GM19238 (cell line): ENCODE results near the gene MKRN2OS.

ENCODE experiments used
- DNase-seq: peaks from one replicate; pipeline ENCODE4 v3.0.0; 2011; ENCODE audit warnings: low spot score; ENCODE audit not compliant: insufficient read length

The MKRN2OS gene

GRCh38 chr3:12515631-12516030, 29.7 kb downstream of the MKRN2OS start:
- no peak for DNase-seq

DNA sequence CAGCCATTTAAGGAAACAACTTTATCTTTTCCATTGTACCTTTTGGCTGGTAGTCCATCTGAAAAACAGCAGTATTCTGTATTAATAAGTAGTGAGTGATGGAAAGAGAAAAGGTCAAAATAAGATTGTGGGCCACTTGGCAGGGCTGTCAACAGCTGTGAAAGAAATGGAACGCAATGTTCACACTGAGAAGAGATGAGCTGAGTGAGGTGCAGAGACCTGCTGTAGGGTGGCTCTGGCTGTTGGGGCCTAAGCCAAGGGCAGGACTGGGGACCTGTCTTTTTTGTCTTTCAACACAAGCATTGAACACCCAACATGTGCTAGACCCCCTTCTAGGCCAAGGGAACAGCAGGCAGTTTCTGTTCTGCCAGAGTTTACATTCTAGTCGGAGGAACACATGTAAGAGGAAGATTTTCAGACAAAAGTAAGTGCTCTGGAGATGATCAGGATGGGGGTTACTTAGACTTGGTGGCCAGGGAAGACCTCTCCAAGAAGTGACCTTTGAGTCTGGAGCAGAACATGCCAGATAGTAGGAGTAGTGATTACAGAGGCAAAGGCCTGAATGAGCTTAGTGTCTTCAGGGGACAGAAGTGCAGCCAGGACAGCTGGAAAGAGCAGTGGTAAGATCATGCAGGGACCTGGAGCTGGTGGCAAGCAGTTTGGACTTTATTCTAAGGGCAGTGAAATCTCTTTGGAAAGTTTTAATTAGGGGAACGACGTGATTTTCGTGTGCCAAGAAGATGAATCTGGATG, 31.4 kb downstream of the MKRN2OS start:
- DNase-seq = no peak

DNA sequence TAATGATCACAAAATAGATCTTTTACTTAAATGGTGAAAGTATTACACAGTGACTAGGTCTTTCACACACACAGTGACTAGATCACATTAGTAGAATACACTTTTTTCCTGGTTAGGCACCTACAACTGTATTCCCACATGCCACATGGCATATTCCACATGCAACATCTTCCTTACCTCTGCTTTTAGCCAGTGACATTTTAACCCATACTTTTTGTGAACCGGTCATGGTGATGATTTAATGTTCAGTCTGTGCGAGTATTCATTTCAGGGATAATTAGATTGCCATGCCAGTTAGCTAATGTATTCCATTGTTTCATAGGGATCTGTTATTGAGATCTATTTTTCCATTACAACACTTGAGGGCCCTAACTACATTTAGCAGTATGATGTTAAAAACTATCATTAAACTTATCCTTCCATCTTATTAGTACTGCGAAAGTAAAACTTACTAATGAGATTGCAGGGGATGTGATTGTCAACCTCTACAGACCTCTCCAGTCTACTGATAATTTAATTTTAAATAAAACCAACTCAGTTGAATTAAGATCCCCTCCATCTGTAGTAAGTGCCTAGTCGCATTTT, 32.7 kb downstream of the MKRN2OS start:
- DNase-seq = no peak

DNA sequence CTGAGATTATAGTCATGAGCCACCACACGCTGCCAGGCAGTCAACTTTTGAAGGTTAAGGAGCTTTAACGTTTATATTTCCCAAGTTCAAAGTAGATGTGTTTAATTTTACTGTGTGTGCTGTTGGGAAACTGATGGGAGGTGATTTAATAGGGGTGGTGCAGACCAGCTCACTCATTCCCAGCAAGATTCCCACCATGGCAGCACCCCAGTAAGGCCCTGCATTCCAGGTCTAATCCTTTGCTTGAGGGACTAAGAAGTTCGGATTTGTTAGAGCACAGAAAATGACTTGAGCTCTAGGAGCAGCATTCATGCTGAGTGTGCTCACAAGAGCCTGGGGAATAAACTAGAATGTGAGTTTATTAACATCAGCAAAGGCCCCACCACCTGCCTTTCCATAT, 35.8 kb downstream of the MKRN2OS start:
- no peak for DNase-seq

- no peak for DNase-seq
These were observed 37.0 kb downstream of the MKRN2OS start for GRCh38 chr3:12508291-12508700.

DNA sequence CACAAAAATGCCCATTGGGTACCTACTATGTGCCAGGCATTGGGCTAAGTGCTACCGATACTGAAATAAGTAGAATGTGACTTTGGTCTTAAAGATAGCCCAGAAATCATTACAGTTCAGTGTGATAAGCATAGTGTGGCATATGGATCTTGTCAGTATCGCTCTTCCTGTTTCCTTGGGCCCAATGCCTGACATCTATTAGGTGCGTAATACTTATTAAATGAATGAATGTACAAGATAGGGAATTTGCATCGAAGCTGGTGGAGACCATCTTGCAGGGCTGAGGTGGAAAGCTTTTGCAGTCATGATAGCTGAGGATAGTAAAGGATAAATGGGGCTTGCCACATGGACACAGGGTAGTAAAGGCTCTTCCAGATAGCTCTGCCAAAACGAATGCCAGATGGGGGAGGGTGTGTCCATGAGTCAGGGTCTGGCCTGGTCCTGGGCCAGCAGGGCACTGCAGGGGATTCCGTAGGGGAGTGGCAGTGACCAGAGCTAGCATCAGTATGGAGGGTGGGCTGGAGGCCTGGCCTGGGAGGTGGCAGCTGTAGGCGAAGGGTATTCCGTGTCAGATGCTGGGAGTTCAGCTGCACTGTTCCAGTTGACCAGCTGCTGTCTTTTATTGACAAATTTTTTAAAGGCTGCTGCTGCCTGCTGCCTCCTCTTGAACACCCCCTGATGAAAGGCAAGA, 37.6 kb downstream of the MKRN2OS start:
- no peak for DNase-seq

DNA sequence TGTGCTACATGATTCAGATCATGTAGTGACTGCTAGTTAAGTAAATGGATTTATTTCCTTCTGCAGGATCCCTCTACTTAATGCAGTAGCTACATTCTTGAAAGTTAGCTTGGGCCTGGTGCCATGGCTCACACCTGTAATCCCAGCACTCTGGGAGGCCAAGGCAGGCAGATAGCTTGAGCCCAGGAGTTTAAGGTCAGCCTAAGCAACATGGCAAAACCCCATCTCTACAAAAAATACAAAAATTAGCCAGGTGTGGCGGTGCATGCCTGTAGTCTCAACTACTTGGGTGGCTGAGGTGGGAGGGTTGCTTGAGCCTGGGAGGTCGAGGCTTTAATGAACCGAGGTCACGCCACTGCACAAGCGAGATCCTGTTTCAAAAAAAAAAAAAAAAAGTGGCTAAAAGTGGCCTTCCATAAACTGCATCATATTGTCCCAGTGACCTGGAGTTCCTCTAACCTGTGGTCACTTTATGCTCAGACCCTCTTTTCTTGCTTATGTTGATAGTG, 39.0 kb downstream of the MKRN2OS start:
- DNase-seq = no peak

- no peak for DNase-seq
These were observed 42.0 kb downstream of the MKRN2OS start for GRCh38 chr3:12503126-12503957.

GRCh38 chr3:12501360-12502020, 43.8 kb downstream of the MKRN2OS start:
- DNase-seq = no peak

DNA sequence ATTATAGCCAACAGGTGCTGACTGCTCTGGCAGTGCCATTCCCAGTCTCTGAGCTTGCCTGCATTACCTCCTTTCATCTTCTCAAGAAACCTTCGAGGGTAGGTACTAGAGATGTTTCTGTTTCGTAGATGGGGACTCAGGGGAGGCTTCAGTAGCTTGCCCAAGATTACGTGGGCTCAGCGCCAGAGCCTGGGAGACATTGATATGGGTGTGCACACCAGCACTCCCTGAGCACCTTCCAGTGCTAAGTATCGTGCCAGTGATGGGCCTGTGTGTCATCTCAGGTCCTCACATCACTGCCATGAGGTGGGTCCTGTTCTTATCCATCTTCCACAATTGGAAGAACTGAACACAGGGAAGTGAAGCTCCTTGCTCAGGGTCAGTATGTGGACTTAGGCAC, 45.8 kb downstream of the MKRN2OS start:
- no peak for DNase-seq

GRCh38 chr3:12496453-12496761, 48.9 kb downstream of the MKRN2OS start:
- DNase-seq = no peak

- DNase-seq = no peak
These were observed 49.4 kb downstream of the MKRN2OS start for GRCh38 chr3:12495749-12496452.

GRCh38 chr3:12490547-12490946, 54.8 kb downstream of the MKRN2OS start:
- DNase-seq = no peak

DNA sequence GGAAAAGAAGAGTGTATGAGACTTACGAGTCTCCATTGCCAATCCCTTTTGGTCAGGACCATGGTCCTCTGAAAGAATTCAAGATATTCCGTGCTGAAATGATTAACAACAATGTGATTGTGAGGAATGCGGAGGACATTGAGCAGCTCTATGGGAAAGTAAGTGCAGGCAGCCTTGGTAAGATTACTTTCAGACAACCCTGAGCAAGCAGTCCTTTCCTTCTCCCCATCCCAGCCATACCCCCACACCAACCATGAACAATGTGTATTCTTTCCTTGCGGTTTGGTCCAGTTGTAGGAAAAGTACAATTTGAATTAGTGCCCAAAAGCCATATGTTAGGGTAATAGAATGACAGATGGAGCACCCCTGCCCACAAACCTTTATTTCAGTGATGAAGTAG, 55.5 kb downstream of the MKRN2OS start:
- no peak for DNase-seq
